GM23338 (cell line): Measurements from ENCODE around the gene CANT1.

Source experiments
- EZH2 ChIP-seq: fragments of 200-600 bp; sonication (generic); IDR thresholded peaks from one replicate; pipeline ENCODE4 v1.8.0; 2017; ENCODE audit warnings: antibody characterized with exemption, mild to moderate bottlenecking, low read depth; ENCODE audit not compliant: unreplicated experiment
- REST ChIP-seq: IDR thresholded peaks from one replicate; pipeline ENCODE4 v1.6.1; 2018; ENCODE audit warnings: antibody characterized with exemption; ENCODE audit not compliant: unreplicated experiment
- ZNF462 ChIP-seq: fragments of 250-450 bp; sonication (Bioruptor Pico); IDR thresholded peaks from 2 replicates; pipeline ENCODE4 v1.5.0; 2020; ENCODE audit warnings: mild to moderate bottlenecking, moderate library complexity
- TF ChIP-seq, protein P1 (sequence below), 2 experiments: fragments of 200-600 bp in 1 of 2; sonication (generic) in 1 of 2; conservative IDR thresholded peaks; 2 replicates each; pipeline versions ENCODE4 v1.5.1 to v1.6.1; 2016 to 2017; ENCODE audit warnings: antibody characterized with exemption in 2 of 2, low read depth in 2 of 2, mild to moderate bottlenecking in 2 of 2, moderate library complexity in 1 of 2
- TF ChIP-seq, protein P2 (sequence below): IDR thresholded peaks from 2 replicates; pipeline ENCODE4 v1.6.1; 2016; ENCODE audit warnings: antibody characterized with exemption

DNA sequence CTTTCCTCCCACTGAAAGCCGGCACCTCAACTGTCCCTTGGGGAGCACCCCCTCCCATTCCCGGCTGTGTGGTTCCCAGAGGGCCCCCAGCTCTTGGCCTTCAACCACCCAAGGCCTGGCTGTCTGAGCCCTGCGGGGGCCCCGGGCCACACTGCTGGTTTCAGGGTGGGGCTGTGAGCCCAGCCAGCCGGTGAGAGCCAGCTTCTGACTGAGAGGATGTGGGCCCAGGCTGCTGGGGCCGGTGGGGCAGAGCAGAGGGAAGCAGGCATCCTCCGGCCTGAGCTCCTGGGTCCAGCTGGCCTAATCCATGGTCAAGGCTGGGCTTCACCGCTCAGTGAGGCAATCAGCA is 29.0 kb downstream of the CANT1 start:
- no peak for TF ChIP-seq EZH2
- no peak for TF ChIP-seq REST
- TF ChIP-seq, protein P1, sequence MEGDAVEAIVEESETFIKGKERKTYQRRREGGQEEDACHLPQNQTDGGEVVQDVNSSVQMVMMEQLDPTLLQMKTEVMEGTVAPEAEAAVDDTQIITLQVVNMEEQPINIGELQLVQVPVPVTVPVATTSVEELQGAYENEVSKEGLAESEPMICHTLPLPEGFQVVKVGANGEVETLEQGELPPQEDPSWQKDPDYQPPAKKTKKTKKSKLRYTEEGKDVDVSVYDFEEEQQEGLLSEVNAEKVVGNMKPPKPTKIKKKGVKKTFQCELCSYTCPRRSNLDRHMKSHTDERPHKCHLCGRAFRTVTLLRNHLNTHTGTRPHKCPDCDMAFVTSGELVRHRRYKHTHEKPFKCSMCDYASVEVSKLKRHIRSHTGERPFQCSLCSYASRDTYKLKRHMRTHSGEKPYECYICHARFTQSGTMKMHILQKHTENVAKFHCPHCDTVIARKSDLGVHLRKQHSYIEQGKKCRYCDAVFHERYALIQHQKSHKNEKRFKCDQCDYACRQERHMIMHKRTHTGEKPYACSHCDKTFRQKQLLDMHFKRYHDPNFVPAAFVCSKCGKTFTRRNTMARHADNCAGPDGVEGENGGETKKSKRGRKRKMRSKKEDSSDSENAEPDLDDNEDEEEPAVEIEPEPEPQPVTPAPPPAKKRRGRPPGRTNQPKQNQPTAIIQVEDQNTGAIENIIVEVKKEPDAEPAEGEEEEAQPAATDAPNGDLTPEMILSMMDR (conservative IDR thresholded peaks at IDR 0.05; ENCODE audit: low read depth in 2 of 2), result no peak
- TF ChIP-seq, protein P2, sequence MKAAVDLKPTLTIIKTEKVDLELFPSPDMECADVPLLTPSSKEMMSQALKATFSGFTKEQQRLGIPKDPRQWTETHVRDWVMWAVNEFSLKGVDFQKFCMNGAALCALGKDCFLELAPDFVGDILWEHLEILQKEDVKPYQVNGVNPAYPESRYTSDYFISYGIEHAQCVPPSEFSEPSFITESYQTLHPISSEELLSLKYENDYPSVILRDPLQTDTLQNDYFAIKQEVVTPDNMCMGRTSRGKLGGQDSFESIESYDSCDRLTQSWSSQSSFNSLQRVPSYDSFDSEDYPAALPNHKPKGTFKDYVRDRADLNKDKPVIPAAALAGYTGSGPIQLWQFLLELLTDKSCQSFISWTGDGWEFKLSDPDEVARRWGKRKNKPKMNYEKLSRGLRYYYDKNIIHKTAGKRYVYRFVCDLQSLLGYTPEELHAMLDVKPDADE, result no peak
- TF ChIP-seq ZNF462 (CRISPR knock-in tag), result no peak
